Endothelial cell of umbilical vein (primary cell): Measurements from ENCODE around the gene CTIF. TPM values are rescaled to one million over a fixed set of nuclear protein-coding genes. Genes with fewer than 3 reads are reported as not detected.
A peak's percentile ranks its signal among the peaks of the same experiment; 100 is the strongest.

Experiments
- BruUV-seq: library from RNA; stranded (reverse); fragments of 400-500 nt; replicated peaks from 2 replicates; lab custom pipeline; 2021; lab: Mats Ljungman, UMichigan
- CTCF ChIA-PET: fragments of 300-600, 350-600 bp; sonication (Branson Sonifier 250); formaldehyde crosslinking; loops from one replicate; lab custom pipeline; 2021; ENCODE audit warnings: antibody characterized with exemption, inconsistent platforms; lab: Charles Lee
- POLR2A ChIA-PET: fragments of 300-600, 350-600 bp; sonication (Branson Sonifier 250); formaldehyde crosslinking; loops from one replicate; lab custom pipeline; 2021; ENCODE audit warnings: antibody characterized with exemption, inconsistent platforms; lab: Charles Lee
- DNase-seq: peaks from one replicate; pipeline ENCODE4 v3.0.0-alpha.2; 2011; ENCODE audit warnings: low read depth, low spot score
- FAIRE-seq: peaks from 2 replicates; lab custom pipeline; 2011; peaks lifted over from hg19 to GRCh38; lab: Jason Lieb, UNC
- H2AFZ ChIP-seq: 2 replicates; pipeline ENCODE4 v1.6.0; 2012; ENCODE audit warnings: low read depth, low read length, control low read depth, inconsistent platforms
- H3K27ac ChIP-seq: 2 replicates; pipeline ENCODE4 v1.5.1; 2011; ENCODE audit warnings: low read depth, mild to moderate bottlenecking, control low read depth, low read length, moderate library complexity; ENCODE audit not compliant: insufficient read depth
- H3K27me3 ChIP-seq, 2 experiments: 2 replicates each; pipeline versions ENCODE4 v1.6.0 to v1.6.1; 2011; ENCODE audit warnings: low read length in 2 of 2, mixed read lengths in 1 of 2; ENCODE audit not compliant: control insufficient read depth in 2 of 2, insufficient read depth in 2 of 2
- H3K36me3 ChIP-seq, 2 experiments: 2 replicates in 1 of 2; 3 replicates in 1 of 2; pipeline ENCODE4 v1.5.1; 2011; ENCODE audit warnings: low read length in 2 of 2, mild to moderate bottlenecking in 1 of 2, moderate library complexity in 1 of 2; ENCODE audit not compliant: control insufficient read depth in 2 of 2, insufficient read depth in 2 of 2; ENCODE audit errors: extremely low read depth in 1 of 2
- H3K4me1 ChIP-seq: 3 replicates; pipeline ENCODE4 v1.5.1; 2011; ENCODE audit warnings: mild to moderate bottlenecking, low read length; ENCODE audit not compliant: control insufficient read depth, insufficient read depth; ENCODE audit errors: extremely low read depth
- H3K4me2 ChIP-seq: 2 replicates; pipeline ENCODE4 v1.6.1; 2011; ENCODE audit warnings: low read length, control low read depth, mixed read lengths; ENCODE audit not compliant: insufficient read depth
- H3K4me3 ChIP-seq, 3 experiments: fragments of 200-600 bp in 1 of 3; sonication (generic), shearing (Covaris generic) in 1 of 3; replicated peaks in 1 of 3; 2 replicates each; pipeline ENCODE4 v1.5.1; 2011 to 2016; ENCODE audit warnings: control low read depth in 3 of 3, low read length in 3 of 3, mild to moderate bottlenecking in 2 of 3, inconsistent platforms in 1 of 3, low read depth in 1 of 3, moderate library complexity in 1 of 3; ENCODE audit not compliant: insufficient read depth in 1 of 3
- H3K79me2 ChIP-seq: 2 replicates; pipeline ENCODE4 v1.6.0; 2012; ENCODE audit warnings: low read length, inconsistent platforms; ENCODE audit not compliant: control insufficient read depth, insufficient read depth
- H3K9ac ChIP-seq: replicated peaks from 2 replicates; pipeline ENCODE3; 2011; ENCODE audit warnings: low read length, control low read depth; ENCODE audit not compliant: insufficient read depth; ENCODE audit errors: extremely low read depth
- H3K9me1 ChIP-seq: replicated peaks from 3 replicates; pipeline ENCODE4 v1.6.0; 2011; ENCODE audit warnings: mild to moderate bottlenecking, low read length; ENCODE audit not compliant: control insufficient read depth, insufficient read depth; ENCODE audit errors: extremely low read depth
- H3K9me3 ChIP-seq: replicated peaks from 2 replicates; pipeline ENCODE4 v1.5.1; 2012; ENCODE audit warnings: low read length, inconsistent platforms; ENCODE audit not compliant: control insufficient read depth, insufficient read depth
- H4K20me1 ChIP-seq: replicated peaks from 2 replicates; pipeline ENCODE3; 2011; ENCODE audit warnings: mild to moderate bottlenecking, low read length; ENCODE audit not compliant: control insufficient read depth, insufficient read depth; ENCODE audit errors: extremely low read depth
- CTCF ChIP-seq, 2 donors: IDR thresholded peaks; 1 replicate in 1 of 2; 2 replicates in 1 of 2; pipeline ENCODE4 v1.5.1; 2011; ENCODE audit warnings: low read length in 2 of 2, mild to moderate bottlenecking in 2 of 2, moderate library complexity in 2 of 2, control low read depth in 1 of 2, inconsistent platforms in 1 of 2, low read depth in 1 of 2; ENCODE audit not compliant: insufficient read depth in 1 of 2; ENCODE audit errors: extremely low read depth in 1 of 2
- EZH2 ChIP-seq: IDR thresholded peaks from 2 replicates; pipeline ENCODE4 v1.6.1; 2012; ENCODE audit warnings: borderline replicate concordance, low read depth, mild to moderate bottlenecking, moderate library complexity, low read length, inconsistent platforms; ENCODE audit not compliant: severe bottlenecking
- GATA2 ChIP-seq: IDR thresholded peaks from 2 replicates; pipeline ENCODE4 v1.7.0; 2011; ENCODE audit warnings: low read depth, mild to moderate bottlenecking, moderate library complexity, mixed read lengths, low read length; ENCODE audit not compliant: insufficient read length, insufficient read depth
- JUN ChIP-seq: IDR thresholded peaks from 2 replicates; pipeline ENCODE4 v1.6.1; 2011; ENCODE audit warnings: borderline replicate concordance, low read depth; ENCODE audit not compliant: insufficient read length, insufficient read depth
- MAX ChIP-seq: IDR thresholded peaks from 2 replicates; pipeline ENCODE4 v1.6.1; 2011; ENCODE audit not compliant: insufficient read depth, insufficient read length
- MYC ChIP-seq: IDR thresholded peaks from one replicate; pipeline ENCODE4 v1.6.1; 2011; ENCODE audit warnings: mild to moderate bottlenecking, low read depth, low read length
- POLR2A ChIP-seq: IDR thresholded peaks from 2 replicates; pipeline ENCODE4 v1.6.1; 2012; ENCODE audit warnings: low read depth, mild to moderate bottlenecking, control low read depth, low read length
- POLR2AphosphoS5 ChIP-seq: IDR thresholded peaks from 2 replicates; pipeline ENCODE4 v1.6.1; 2012; ENCODE audit warnings: low read depth, mild to moderate bottlenecking, control low read depth, low read length, moderate library complexity; ENCODE audit not compliant: insufficient read depth
- dilution Hi-C: fragments of 300-500 bp; cut with MboI; formaldehyde crosslinking; loops from one replicate; pipeline ENCODE4 v1.15.0; 2019; ENCODE audit warnings: low sequenced_read_pairs; ENCODE audit not compliant: extremely low pct_ligation_motif_present
- intact Hi-C: fragments of 100-400 bp; cut with micrococcal nuclease; formaldehyde crosslinking; loops from one replicate; pipeline ENCODE4 v1.10.0; 2022
- polyA plus RNA-seq, 4 experiments: library from polyadenylated mRNA; depleted of rRNA in 3 of 4; stranded (reverse) in 3 of 4; unstranded in 1 of 4; fragments of >200 nt; gene quantifications; 2 replicates each; pipeline versions ENCODE4 v1.2.1 to v1.2.3, GENCODE V29; 2011 to 2012; ENCODE audit warnings: missing spikeins in 1 of 4
- total RNA-seq: library from RNA; stranded (reverse); gene quantifications from 2 replicates; pipeline ENCODE4 v1.2.3, GENCODE V29; 2021

CTIF gene
- total and polyA plus RNA-seq, 2 donors (not counting 3 experiments of a cell fraction or from before 2014, with no cell fraction given): 20.9 to 57.7 TPM

- H3K9me3 ChIP-seq: no peaks in the 10 kb centered on the region
- H3K79me2 ChIP-seq: no peaks in the 10 kb centered on the region
- dilution Hi-C loops: no loop called here
- no peak overlapping the region for H3K4me3 ChIP-seq
- no peak overlapping the region for H3K4me2 ChIP-seq
- TF ChIP-seq POLR2AphosphoS5 (no peak), JUN (no peak), GATA2 (no peak), POLR2A (no peak), MAX (no peak), CTCF (IDR thresholded peaks at IDR 0.05; ENCODE audit: extremely low read depth in 1 of 2, insufficient read depth in 1 of 2, low read depth in 1 of 2, low read length in 2 of 2) (no peak), EZH2 (no peak), MYC (no peak)
- FAIRE-seq (peak; percentile 42), DNase-seq (peak; percentile 15)
- no peak overlapping the region for H2AFZ ChIP-seq
- H3K36me3 ChIP-seq: peaks cover 0 to 3% of the 10 kb centered on the region in 2 experiments
- no peak overlapping the region for H3K27ac ChIP-seq
- H3K27me3 ChIP-seq: no peaks in the 10 kb centered on the region
- no peaks in the 10 kb centered on the region for H3K9me1 ChIP-seq
- peaks cover 6% of the 10 kb centered on the region for H3K4me1 ChIP-seq
- no peaks in the 10 kb centered on the region for H4K20me1 ChIP-seq
- intact Hi-C loops: no loop called here
- CTCF ChIA-PET: interaction anchor here (0.6 to 1.9 kb wide), 5 partner anchors 16 to 387 kb away, joined by 3 to 4 read pairs (median 3); no protein-coding TSS in a partner anchor
- POLR2A ChIA-PET: no interaction called here
- BruUV-seq: no TSS peak
- no peak overlapping the region for H3K9ac ChIP-seq
Observed at GRCh38 chr18:48623468-48624235, 84.8 kb downstream of the CTIF start.
